ENCODE data around the gene RHBDD2. TPM values are rescaled to one million over a fixed set of nuclear protein-coding genes. Genes with fewer than 3 reads are reported as not detected.
"Not testable (repeated sequence)": the region's sequence is repeated elsewhere in the genome, so short reads cannot be mapped to it uniquely, and the experiment has no call there.

RHBDD2 gene
- total RNA-seq, 2 donors from 2014 or later = 42.6 to 51.0 TPM

- Histone ChIP-seq H3K9ac (ENCODE audit: low read depth in 2 of 2, low read length in 2 of 2) (no peak overlapping the region), H3K4me3 (no peak overlapping the region), H3K4me1 (no peaks in the 10 kb centered on the region), H3K9me3 (no peaks in the 10 kb centered on the region), H3K27ac (no peak overlapping the region), H3K36me3 (peaks cover 3% of the 10 kb centered on the region), H3K27me3 (no peaks in the 10 kb centered on the region)
- TF ChIP-seq CTCF (IDR thresholded peaks at IDR 0.05) = no peak
- intact Hi-C loops (cut with DNase I) = no loop called here
- DNase-seq = no peak
Observed at GRCh38 chr7:75876126-75876881, 2.5 kb upstream of the RHBDD2 start.

GRCh38 chr7:75878312-75878768, 494 bp upstream of the RHBDD2 start:
- H3K36me3 ChIP-seq = peaks cover 9% of the 10 kb centered on the region
- H3K27ac ChIP-seq = peak overlapping the region; percentile 56
- H3K9ac ChIP-seq (ENCODE audit: low read depth in 2 of 2, low read length in 2 of 2) = peak overlapping the region; percentile 58 to 81
- no peaks in the 10 kb centered on the region for H3K27me3 ChIP-seq
- no peaks in the 10 kb centered on the region for H3K9me3 ChIP-seq
- intact Hi-C loops (cut with DNase I) = no loop called here
- DNase-seq = no peak
- no peak for TF ChIP-seq CTCF (IDR thresholded peaks at IDR 0.05)
- peak overlapping the region; percentile 83 for H3K4me3 ChIP-seq
- H3K4me1 ChIP-seq = no peaks in the 10 kb centered on the region

- Histone ChIP-seq H3K36me3 (peaks cover 9% of the 10 kb centered on the region), H3K4me1 (no peaks in the 10 kb centered on the region), H3K27me3 (no peaks in the 10 kb centered on the region), H3K4me3 (peak overlapping the region; percentile 83), H3K9ac (ENCODE audit: low read depth in 2 of 2, low read length in 2 of 2) (peak overlapping the region in 1 of 2 donors; percentile 95), H3K27ac (peak overlapping the region; percentile 75), H3K9me3 (no peaks in the 10 kb centered on the region)
- no peak for TF ChIP-seq CTCF (IDR thresholded peaks at IDR 0.05)
- intact Hi-C loops (cut with DNase I) = no loop called here
- DNase-seq = no peak
Observed at GRCh38 chr7:75879771-75880184, 944 bp downstream of the RHBDD2 start.

- no peak for TF ChIP-seq CTCF (IDR thresholded peaks at IDR 0.05)
- no peak for DNase-seq
- H3K4me3 ChIP-seq = no peak overlapping the region
- intact Hi-C loops (cut with DNase I) = no loop called here
- no peaks in the 10 kb centered on the region for H3K4me1 ChIP-seq
- no peak overlapping the region for H3K27ac ChIP-seq
- peak overlapping the region in 1 of 2 donors; percentile 95 for H3K9ac ChIP-seq (ENCODE audit: low read depth in 2 of 2, low read length in 2 of 2)
- H3K27me3 ChIP-seq = no peaks in the 10 kb centered on the region
- H3K9me3 ChIP-seq = no peaks in the 10 kb centered on the region
- H3K36me3 ChIP-seq = peaks cover 9% of the 10 kb centered on the region
Observed at GRCh38 chr7:75880242-75880641, 1.4 kb downstream of the RHBDD2 start.

GRCh38 chr7:75881436-75882095, 2.7 kb downstream of the RHBDD2 start:
- no peaks in the 10 kb centered on the region for H3K4me1 ChIP-seq
- no peak overlapping the region for H3K27ac ChIP-seq
- H3K4me3 ChIP-seq = no peak overlapping the region
- intact Hi-C loops (cut with DNase I) = no loop called here
- no peaks in the 10 kb centered on the region for H3K9me3 ChIP-seq
- peaks cover 9% of the 10 kb centered on the region for H3K36me3 ChIP-seq
- no peak for DNase-seq
- TF ChIP-seq CTCF (IDR thresholded peaks at IDR 0.05) = no peak
- no peaks in the 10 kb centered on the region for H3K27me3 ChIP-seq
- H3K9ac ChIP-seq (ENCODE audit: low read depth in 2 of 2, low read length in 2 of 2) = no peak overlapping the region

- DNase-seq; H3K27me3 ChIP-seq; intact Hi-C loops (cut with DNase I); H3K9ac ChIP-seq (ENCODE audit: low read depth in 2 of 2, low read length in 2 of 2); H3K36me3 ChIP-seq; H3K4me3 ChIP-seq; H3K9me3 ChIP-seq; H3K4me1 ChIP-seq; H3K27ac ChIP-seq: not testable (repeated sequence)
Observed at GRCh38 chr7:75883265-75883824, 4.5 kb downstream of the RHBDD2 start.
